Activated T-cell treated with anti-CD3 and anti-CD28 coated beads, Interleukin-2, amount 50 U/mL, for 4 hours (primary cell): ENCODE results near the gene MCM7. TPM values are rescaled to one million over a fixed set of nuclear protein-coding genes. Genes with fewer than 3 reads are reported as not detected.

ENCODE experiments used
- ATAC-seq, 2 donors: fragments of 200-7000 bp; cut with Tn5 transposase; one replicate each; pipeline ENCODE4 v1.10.0; 2021
- DNase-seq: peaks from one replicate; pipeline ENCODE4 v3.0.0-alpha.2; 2020
- H3K27me3 Mint-ChIP-seq: one replicate; pipeline ENCODE4 v1.8.0; 2021; ENCODE audit warnings: low read depth, mixed read lengths
- H3K36me3 Mint-ChIP-seq: one replicate; pipeline ENCODE4 v1.8.0; 2022; ENCODE audit warnings: mixed read lengths; ENCODE audit not compliant: insufficient read depth
- H3K4me1 Mint-ChIP-seq: one replicate; pipeline ENCODE4 v1.8.0; 2021; ENCODE audit warnings: low read depth, mixed read lengths
- H3K4me3 Mint-ChIP-seq: one replicate; pipeline ENCODE4 v1.8.0; 2021; ENCODE audit warnings: mild to moderate bottlenecking, moderate library complexity, mixed read lengths
- H3K9me3 Mint-ChIP-seq: one replicate; pipeline ENCODE4 v1.8.0; 2021; ENCODE audit warnings: mixed read lengths
- total RNA-seq, 3 donors: library from RNA; stranded (reverse); gene quantifications; one replicate each; pipeline ENCODE4 v1.2.1, GENCODE V29; 2021

The MCM7 gene
- total RNA-seq, 3 donors from 2014 or later, result 471 to 592 (median 521) TPM

- ATAC-seq (no peak), DNase-seq (no peak)
- Mint-ChIP-seq H3K9me3 (no peaks in the 10 kb centered on the region), H3K4me1 (peaks cover 25% of the 10 kb centered on the region), H3K27me3 (no peaks in the 10 kb centered on the region), H3K4me3 (peak overlapping the region; percentile 54), H3K36me3 (peaks cover 52% of the 10 kb centered on the region)
These were observed 7.7 kb downstream of the MCM7 start for GRCh38 chr7:100093498-100093897.

GRCh38 chr7:100093054-100093453, 8.1 kb downstream of the MCM7 start:
- no peaks in the 10 kb centered on the region for H3K9me3 Mint-ChIP-seq
- peaks cover 25% of the 10 kb centered on the region for H3K4me1 Mint-ChIP-seq
- H3K4me3 Mint-ChIP-seq, result no peak overlapping the region
- no peaks in the 10 kb centered on the region for H3K27me3 Mint-ChIP-seq
- H3K36me3 Mint-ChIP-seq, result peaks cover 48% of the 10 kb centered on the region
- DNase-seq (no peak), ATAC-seq (no peak)

GRCh38 chr7:100091411-100092181, 9.6 kb downstream of the MCM7 start:
- peaks cover 20% of the 10 kb centered on the region for H3K4me1 Mint-ChIP-seq
- DNase-seq, result no peak
- H3K36me3 Mint-ChIP-seq, result peaks cover 38% of the 10 kb centered on the region
- H3K4me3 Mint-ChIP-seq, result peak overlapping the region; percentile 23
- no peaks in the 10 kb centered on the region for H3K27me3 Mint-ChIP-seq
- peak; percentile 5 to 8 for ATAC-seq
- H3K9me3 Mint-ChIP-seq, result no peaks in the 10 kb centered on the region

- ATAC-seq (peak; percentile 20 to 22), DNase-seq (no peak)
- peak overlapping the region; percentile 85 for H3K4me3 Mint-ChIP-seq
- no peaks in the 10 kb centered on the region for H3K27me3 Mint-ChIP-seq
- no peaks in the 10 kb centered on the region for H3K9me3 Mint-ChIP-seq
- peaks cover 35% of the 10 kb centered on the region for H3K36me3 Mint-ChIP-seq
- H3K4me1 Mint-ChIP-seq, result peaks cover 20% of the 10 kb centered on the region
These were observed 10.4 kb downstream of the MCM7 start for GRCh38 chr7:100090527-100091410.

GRCh38 chr7:100089458-100090196, 11.6 kb downstream of the MCM7 start:
- DNase-seq (no peak), ATAC-seq (no peak)
- peaks cover 28% of the 10 kb centered on the region for H3K36me3 Mint-ChIP-seq
- no peaks in the 10 kb centered on the region for H3K9me3 Mint-ChIP-seq
- peaks cover 20% of the 10 kb centered on the region for H3K4me1 Mint-ChIP-seq
- no peaks in the 10 kb centered on the region for H3K27me3 Mint-ChIP-seq
- peak overlapping the region; percentile 85 for H3K4me3 Mint-ChIP-seq

- H3K4me3 Mint-ChIP-seq, result peak within 1 kb of the TSS; percentile 85
- no peaks in the 10 kb centered on the region for H3K27me3 Mint-ChIP-seq
- no peaks in the 10 kb centered on the region for H3K9me3 Mint-ChIP-seq
- peaks cover 20% of the 10 kb centered on the region for H3K4me1 Mint-ChIP-seq
- ATAC-seq (peak; percentile 54 to 66), DNase-seq (peak; percentile 83)
- peaks cover 22% of the 10 kb centered on the region for H3K36me3 Mint-ChIP-seq
These were observed 12.4 kb downstream of the MCM7 start, which contains the start of gene COPS6 for GRCh38 chr7:100088621-100089457. COPS6 (plus strand) TSS chr7:100088969; CDS start chr7:100088991, 22 bp downstream.

GRCh38 chr7:100088095-100088620, 13.0 kb downstream of the MCM7 start:
- peaks cover 16% of the 10 kb centered on the region for H3K36me3 Mint-ChIP-seq

GRCh38 chr7:100087055-100087750, 14.0 kb downstream of the MCM7 start:
- Mint-ChIP-seq H3K4me1 (peaks cover 27% of the 10 kb centered on the region), H3K4me3 (peak overlapping the region; percentile 15), H3K9me3 (no peaks in the 10 kb centered on the region), H3K27me3 (no peaks in the 10 kb centered on the region), H3K36me3 (peaks cover 11% of the 10 kb centered on the region)
- ATAC-seq (no peak), DNase-seq (no peak)

More at GRCh38 chr7:100088095-100088620, 13.0 kb downstream of the MCM7 start:
- H3K4me1 Mint-ChIP-seq, result peaks cover 20% of the 10 kb centered on the region
- ATAC-seq, result peak in 1 of 2 donors; percentile 1
- H3K9me3 Mint-ChIP-seq, result no peaks in the 10 kb centered on the region
- DNase-seq, result no peak
- H3K27me3 Mint-ChIP-seq, result no peaks in the 10 kb centered on the region
- peak overlapping the region; percentile 85 for H3K4me3 Mint-ChIP-seq

GRCh38 chr7:100085515-100085914, 15.7 kb downstream of the MCM7 start:
- no peaks in the 10 kb centered on the region for H3K9me3 Mint-ChIP-seq
- peaks cover 31% of the 10 kb centered on the region for H3K4me1 Mint-ChIP-seq
- peaks cover 5% of the 10 kb centered on the region for H3K36me3 Mint-ChIP-seq
- H3K27me3 Mint-ChIP-seq, result no peaks in the 10 kb centered on the region
- no peak for DNase-seq
- no peak for ATAC-seq
- no peak overlapping the region for H3K4me3 Mint-ChIP-seq

GRCh38 chr7:100082978-100083377, 18.2 kb downstream of the MCM7 start:
- no peaks in the 10 kb centered on the region for H3K9me3 Mint-ChIP-seq
- peak overlapping the region; percentile 92 for H3K4me3 Mint-ChIP-seq
- no peaks in the 10 kb centered on the region for H3K27me3 Mint-ChIP-seq
- ATAC-seq (no peak), DNase-seq (no peak)
- H3K4me1 Mint-ChIP-seq, result peaks cover 29% of the 10 kb centered on the region
- peaks cover 11% of the 10 kb centered on the region for H3K36me3 Mint-ChIP-seq

- ATAC-seq, result peak; percentile 87 to 89
- no peaks in the 10 kb centered on the region for H3K27me3 Mint-ChIP-seq
- DNase-seq, result peak; percentile 96
- no peaks in the 10 kb centered on the region for H3K9me3 Mint-ChIP-seq
- H3K4me3 Mint-ChIP-seq, result peak within 1 kb of the TSS; percentile 92
- H3K36me3 Mint-ChIP-seq, result peaks cover 15% of the 10 kb centered on the region
- peaks cover 26% of the 10 kb centered on the region for H3K4me1 Mint-ChIP-seq
These were observed 19.6 kb downstream of the MCM7 start, which contains the start of gene ZNF3 for GRCh38 chr7:100081535-100082102. ZNF3 (minus strand) TSS chr7:100081723; CDS start chr7:100077357, 4,366 bp downstream.

- H3K4me3 Mint-ChIP-seq, result peak overlapping the region; percentile 92
- H3K9me3 Mint-ChIP-seq, result no peaks in the 10 kb centered on the region
- ATAC-seq (peak; percentile 1 to 36), DNase-seq (no peak)
- peaks cover 26% of the 10 kb centered on the region for H3K4me1 Mint-ChIP-seq
- H3K36me3 Mint-ChIP-seq, result peaks cover 21% of the 10 kb centered on the region
- H3K27me3 Mint-ChIP-seq, result no peaks in the 10 kb centered on the region
These were observed 20.2 kb downstream of the MCM7 start for GRCh38 chr7:100080907-100081534.
